Natural killer cell (primary cell): ENCODE results near the gene PRPF40A. TPM values are rescaled to one million over a fixed set of nuclear protein-coding genes. Genes with fewer than 3 reads are reported as not detected.
A peak's percentile ranks its signal among the peaks of the same experiment; 100 is the strongest.

Experiments used
- ATAC-seq, 3 donors: fragments of 150-1000 bp in 2 of 3; fragments of 200-7000 bp in 1 of 3; cut with Tn5 transposase; 1 replicate in 1 of 3; 2 replicates in 2 of 3; pipeline ENCODE4 v1.10.0; 2021; ENCODE audit warnings: mild to moderate bottlenecking in 2 of 3, moderate library complexity in 2 of 3
- DNase-seq, 2 donors: peaks; one replicate each; pipeline versions ENCODE4 v3.0.0 to v3.0.0-alpha.2; 2013 to 2021; ENCODE audit warnings: mixed read lengths in 1 of 2
- H3K27ac ChIP-seq: one replicate; pipeline ENCODE4 v1.5.1; 2013; ENCODE audit warnings: mild to moderate bottlenecking, low read length
- H3K27me3 ChIP-seq: one replicate; pipeline ENCODE4 v1.6.1; 2013; ENCODE audit warnings: low read length; ENCODE audit not compliant: control insufficient read depth, insufficient read depth
- H3K36me3 ChIP-seq: one replicate; pipeline ENCODE4 v1.6.1; 2013; ENCODE audit warnings: low read length; ENCODE audit not compliant: control insufficient read depth, insufficient read depth
- H3K4me1 ChIP-seq: one replicate; pipeline ENCODE4 v1.6.1; 2013; ENCODE audit warnings: low read length; ENCODE audit not compliant: control insufficient read depth, insufficient read depth
- H3K4me3 ChIP-seq: one replicate; pipeline ENCODE4 v1.5.1; 2013; ENCODE audit warnings: low read length
- H3K9me3 ChIP-seq: one replicate; pipeline ENCODE4 v1.6.1; 2013; ENCODE audit warnings: low read length; ENCODE audit not compliant: control insufficient read depth, insufficient read depth
- H3K27ac Mint-ChIP-seq, 2 donors: one replicate each; pipeline ENCODE4 v1.8.0; 2022; ENCODE audit warnings: mild to moderate bottlenecking in 2 of 2, mixed read lengths in 2 of 2, moderate library complexity in 1 of 2
- H3K27me3 Mint-ChIP-seq, 2 donors: one replicate each; pipeline ENCODE4 v1.8.0; 2022; ENCODE audit warnings: low read depth in 2 of 2, mixed read lengths in 2 of 2
- H3K36me3 Mint-ChIP-seq: one replicate; pipeline ENCODE4 v1.8.0; 2022; ENCODE audit warnings: mixed read lengths
- H3K4me1 Mint-ChIP-seq, 2 donors: one replicate each; pipeline ENCODE4 v1.8.0; 2022; ENCODE audit warnings: mixed read lengths in 2 of 2
- H3K4me3 Mint-ChIP-seq: one replicate; pipeline ENCODE4 v1.8.0; 2022; ENCODE audit warnings: mild to moderate bottlenecking, moderate library complexity, mixed read lengths
- H3K9me3 Mint-ChIP-seq, 2 donors: one replicate each; pipeline ENCODE4 v1.8.0; 2022; ENCODE audit warnings: mixed read lengths in 2 of 2
- CTCF ChIP-seq: fragments of 200-600 bp; IDR thresholded peaks from one replicate; pipeline ENCODE4 v1.8.0; 2022; ENCODE audit warnings: antibody characterized with exemption
- WGBS: methylation state at CpG from one replicate; pipeline ENCODE4 v1.1.7; 2013; ENCODE audit warnings: missing lambda C conversion rate; ENCODE audit not compliant: insufficient coverage; 5-methylcytosine and 5-hydroxymethylcytosine counted together
- intact Hi-C: fragments of 100-400 bp; cut with micrococcal nuclease; formaldehyde crosslinking; loops from one replicate; pipeline ENCODE4 v1.14.2; 2022
- total RNA-seq, 4 donors: library from RNA; stranded (reverse); fragments of 120-200 nt in 1 of 4; gene quantifications; one replicate each; pipeline versions ENCODE4 v1.2.3 to v1.2.4, GENCODE V29; 2013 to 2022

PRPF40A gene
- total RNA-seq, 3 donors from 2014 or later (not counting 1 experiment from before 2014, with no cell fraction given): 120 to 137 (median 130) TPM

- WGBS: 0% methylated on average over 13 of the region's 13 CpGs
- Histone ChIP-seq H3K27ac (peak overlapping the region; percentile 94), H3K9me3 (no peaks in the 10 kb centered on the region), H3K36me3 (peaks cover 19% of the 10 kb centered on the region), H3K4me1 (peaks cover 9% of the 10 kb centered on the region), H3K4me3 (peak overlapping the region; percentile 86), H3K27me3 (no peaks in the 10 kb centered on the region)
- peaks cover 0 to 2% of the 10 kb centered on the region in 2 donors for H3K27me3 Mint-ChIP-seq
- DNase-seq: peak in 1 of 2 donors; percentile 71
- intact Hi-C loops: loop anchor here (1.0 to 5.0 kb wide), 3 partner anchors 23 to 890 kb away; partner anchors contain the start of genes ARL5A and STAM2
- H3K36me3 Mint-ChIP-seq: peaks cover 6% of the 10 kb centered on the region
- ATAC-seq: peak in 1 of 3 donors; percentile 3
- peak overlapping the region; percentile 94 for H3K4me3 Mint-ChIP-seq
- H3K27ac Mint-ChIP-seq: peak overlapping the region; percentile 96 to 98
- H3K4me1 Mint-ChIP-seq: peaks cover 62 to 66% of the 10 kb centered on the region in 2 donors
- H3K9me3 Mint-ChIP-seq: no peaks in the 10 kb centered on the region
- TF ChIP-seq CTCF: no peak
These were observed 445 bp downstream of the PRPF40A start for GRCh38 chr2:152716805-152717227.

DNA sequence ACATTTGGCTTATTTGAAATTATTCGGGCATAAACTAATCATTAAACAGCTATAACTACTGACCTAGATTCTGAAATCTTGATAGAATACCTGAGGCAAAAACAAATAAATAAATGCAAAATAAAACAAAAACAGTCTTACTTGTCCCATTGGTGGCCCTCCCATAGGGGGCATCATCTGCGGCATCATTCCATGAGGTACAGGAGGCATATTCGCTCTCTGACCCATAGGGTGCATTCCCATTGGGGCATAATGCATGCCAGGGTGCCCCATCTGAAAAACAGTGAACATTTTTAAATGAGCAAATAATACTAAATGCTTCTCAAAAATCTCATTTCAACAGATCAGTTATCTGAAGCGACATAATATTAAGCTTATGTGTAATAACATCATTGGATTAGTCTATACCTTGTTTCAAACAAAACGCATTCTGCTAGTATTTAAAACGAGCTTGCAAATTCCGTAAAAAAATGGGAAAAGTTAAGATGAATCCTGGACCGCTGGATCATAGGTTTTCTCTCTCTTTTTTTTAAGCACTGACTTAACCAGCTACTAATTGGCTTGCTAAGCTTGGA is 1.3 kb downstream of the PRPF40A start:
- Mint-ChIP-seq H3K4me3 (peak overlapping the region; percentile 94), H3K36me3 (peaks cover 6% of the 10 kb centered on the region), H3K27ac (peak overlapping the region; percentile 96 to 98), H3K4me1 (peaks cover 60 to 65% of the 10 kb centered on the region in 2 donors), H3K9me3 (no peaks in the 10 kb centered on the region), H3K27me3 (peaks cover 0 to 2% of the 10 kb centered on the region in 2 donors)
- Histone ChIP-seq H3K27me3 (no peaks in the 10 kb centered on the region), H3K4me3 (no peak overlapping the region), H3K9me3 (no peaks in the 10 kb centered on the region), H3K4me1 (peaks cover 9% of the 10 kb centered on the region), H3K27ac (peak overlapping the region; percentile 94), H3K36me3 (peaks cover 21% of the 10 kb centered on the region)
- DNase-seq (peak in 1 of 2 donors; percentile 51), ATAC-seq (no peak)
- 46% methylated on average over 6 of the region's 8 CpGs for WGBS
- peak; percentile 12 for TF ChIP-seq CTCF
- intact Hi-C loops: loop anchor here (5.0 kb wide), 2 partner anchors 539 to 889 kb away; partner anchors contain the start of genes ARL5A and STAM2

- intact Hi-C loops: loop anchor here (5.0 kb wide), 2 partner anchors 538 to 888 kb away; partner anchors contain the start of genes ARL5A and STAM2
- WGBS: 83% methylated on average over 1 of the region's 1 CpG
- ATAC-seq: no peak
- no peaks in the 10 kb centered on the region for H3K9me3 ChIP-seq
- no peak for TF ChIP-seq CTCF
- no peak overlapping the region for H3K4me3 ChIP-seq
- no peak for DNase-seq
- peaks cover 26% of the 10 kb centered on the region for H3K36me3 ChIP-seq
- no peaks in the 10 kb centered on the region for H3K27me3 ChIP-seq
- Mint-ChIP-seq H3K36me3 (peaks cover 6% of the 10 kb centered on the region), H3K9me3 (no peaks in the 10 kb centered on the region), H3K27me3 (peaks cover 0 to 2% of the 10 kb centered on the region in 2 donors), H3K4me3 (peak overlapping the region; percentile 77), H3K4me1 (peaks cover 58 to 59% of the 10 kb centered on the region in 2 donors), H3K27ac (peak overlapping the region; percentile 77 to 96)
- no peak overlapping the region for H3K27ac ChIP-seq
- peaks cover 9% of the 10 kb centered on the region for H3K4me1 ChIP-seq
These were observed 2.1 kb downstream of the PRPF40A start for GRCh38 chr2:152715112-152715511.
